IPS-20b (cell line): Measurements from ENCODE around the gene KLF8.
"Not testable (repeated sequence)": the region's sequence is repeated elsewhere in the genome, so short reads cannot be mapped to it uniquely, and the experiment has no call there.

ENCODE experiments used
- H3K27ac ChIP-seq: one replicate; pipeline ENCODE4 v1.5.1; 2013; ENCODE audit warnings: low read length
- H3K27me3 ChIP-seq: 2 replicates; pipeline ENCODE4 v1.6.1; 2013; ENCODE audit warnings: mild to moderate bottlenecking, low read length, inconsistent platforms; ENCODE audit not compliant: insufficient read depth
- H3K36me3 ChIP-seq: 2 replicates; pipeline ENCODE4 v1.6.1; 2013; ENCODE audit warnings: low read depth, mild to moderate bottlenecking, inconsistent platforms, low read length, moderate library complexity; ENCODE audit not compliant: insufficient read depth
- H3K4me1 ChIP-seq: 2 replicates; pipeline ENCODE4 v1.6.1; 2013; ENCODE audit warnings: mild to moderate bottlenecking, control low read depth, inconsistent platforms, low read length, moderate library complexity; ENCODE audit not compliant: insufficient read depth
- H3K4me3 ChIP-seq: 2 replicates; pipeline ENCODE4 v1.5.1; 2013; ENCODE audit warnings: mild to moderate bottlenecking, low read length, inconsistent platforms
- H3K9ac ChIP-seq: 2 replicates; pipeline ENCODE4 v1.6.1; 2013; ENCODE audit warnings: low read depth, mild to moderate bottlenecking, inconsistent platforms, low read length, moderate library complexity
- H3K9me3 ChIP-seq: 2 replicates; pipeline ENCODE4 v1.6.1; 2013; ENCODE audit warnings: mild to moderate bottlenecking, low read depth, low read length, inconsistent platforms; ENCODE audit not compliant: insufficient read depth

Gene KLF8

GRCh38 chrX:56232221-56233082, at the start of gene KLF8:
TSS of gene KLF8 (plus strand) at chrX:56232356. CDS start at chrX:56233335, 979 bp downstream.
- Histone ChIP-seq H3K27ac (no peak within 1 kb of the TSS), H3K9me3 (no peaks in the 10 kb centered on the region), H3K36me3 (no peaks in the 10 kb centered on the region), H3K9ac (peak within 1 kb of the TSS; percentile 77; the same call in 1 of the 2 replicates), H3K4me3 (peak within 1 kb of the TSS; percentile 76), H3K27me3 (no peaks in the 10 kb centered on the region; the same call in 1 of the 2 replicates), H3K4me1 (no peaks in the 10 kb centered on the region; the same call in 1 of the 2 replicates)

GRCh38 chrX:56206945-56207344, 25.2 kb upstream of the KLF8 start:
- H3K4me1 ChIP-seq, H3K36me3 ChIP-seq, H3K4me3 ChIP-seq, H3K27ac ChIP-seq, H3K9me3 ChIP-seq, H3K27me3 ChIP-seq, H3K9ac ChIP-seq: not testable (repeated sequence)

DNA sequence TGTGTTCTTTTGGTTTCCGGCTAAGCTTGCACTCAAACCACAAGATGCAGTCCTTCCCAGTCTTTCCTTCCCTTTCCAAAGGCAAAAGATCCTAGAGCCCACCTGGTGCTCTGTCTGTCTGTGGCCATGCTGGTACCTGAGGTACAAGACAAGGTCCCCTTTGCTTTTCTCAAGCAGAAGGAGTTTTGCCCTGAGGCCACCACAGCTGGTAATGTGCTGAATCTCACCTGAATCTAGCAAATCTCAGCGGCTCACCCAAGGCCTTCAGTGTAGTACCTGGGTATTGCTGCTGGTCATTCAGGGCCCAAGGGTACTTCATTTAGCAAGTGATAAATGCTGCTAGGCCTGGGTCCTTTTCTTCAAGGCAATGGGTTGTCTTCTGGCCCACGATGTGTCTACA, 20.5 kb upstream of the KLF8 start:
- no peaks in the 10 kb centered on the region for H3K36me3 ChIP-seq
- H3K27me3 ChIP-seq: no peaks in the 10 kb centered on the region
- H3K27ac ChIP-seq: no peak overlapping the region
- no peaks in the 10 kb centered on the region for H3K9me3 ChIP-seq
- no peak overlapping the region for H3K4me3 ChIP-seq
- no peak overlapping the region for H3K9ac ChIP-seq
- no peaks in the 10 kb centered on the region for H3K4me1 ChIP-seq

GRCh38 chrX:56216332-56216731, 15.8 kb upstream of the KLF8 start:
- H3K4me3 ChIP-seq: no peak overlapping the region

DNA sequence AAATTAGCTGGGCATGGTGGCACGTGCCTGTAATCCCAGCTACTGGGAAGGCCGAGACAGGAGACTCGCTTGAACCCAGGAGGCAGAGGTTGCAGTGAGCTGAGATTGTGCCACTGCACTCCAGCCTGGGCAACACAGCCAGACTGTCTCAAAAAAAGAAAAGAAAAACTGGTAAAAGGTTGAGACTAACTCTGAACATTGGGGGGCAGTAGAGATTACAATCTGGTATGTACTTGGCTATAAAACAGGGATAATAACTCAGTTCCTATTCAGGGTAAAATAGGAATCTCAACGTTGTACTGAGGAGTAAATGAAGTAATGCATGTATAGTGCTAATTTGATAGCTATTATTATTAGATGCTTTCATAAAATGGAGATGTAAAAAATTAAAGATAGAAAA, 12.5 kb upstream of the KLF8 start:
- no peaks in the 10 kb centered on the region for H3K9me3 ChIP-seq
- no peak overlapping the region for H3K9ac ChIP-seq
- no peaks in the 10 kb centered on the region for H3K36me3 ChIP-seq
- no peak overlapping the region for H3K27ac ChIP-seq
- no peak overlapping the region for H3K4me3 ChIP-seq
- H3K27me3 ChIP-seq: no peaks in the 10 kb centered on the region
- H3K4me1 ChIP-seq: no peaks in the 10 kb centered on the region

More at GRCh38 chrX:56216332-56216731, 15.8 kb upstream of the KLF8 start:
- H3K27me3 ChIP-seq: no peaks in the 10 kb centered on the region
- no peaks in the 10 kb centered on the region for H3K36me3 ChIP-seq
- H3K9ac ChIP-seq: no peak overlapping the region
- H3K4me1 ChIP-seq: no peaks in the 10 kb centered on the region
- H3K9me3 ChIP-seq: no peaks in the 10 kb centered on the region
- no peak overlapping the region for H3K27ac ChIP-seq

DNA sequence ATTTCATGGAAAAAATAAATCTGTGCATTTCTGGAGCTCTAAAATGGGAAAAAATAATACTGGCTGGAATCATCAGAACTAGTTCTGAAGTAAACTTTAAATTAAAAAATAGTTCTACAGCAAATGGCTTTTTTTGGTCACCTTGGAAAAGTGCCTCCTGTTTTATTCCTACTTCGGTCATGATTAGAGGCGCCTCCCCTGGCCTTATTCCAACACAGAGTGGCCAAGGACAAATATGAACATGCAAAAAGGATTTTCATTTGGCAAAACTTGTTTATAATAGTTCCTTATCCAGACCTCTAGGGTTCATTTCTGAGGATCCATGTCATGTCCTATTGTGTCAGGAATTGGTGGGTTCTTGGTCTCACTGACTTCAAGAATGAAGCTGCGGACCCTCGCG, 11.1 kb upstream of the KLF8 start:
- Histone ChIP-seq H3K27ac (no peak overlapping the region), H3K9me3 (no peaks in the 10 kb centered on the region), H3K9ac (no peak overlapping the region), H3K27me3 (no peaks in the 10 kb centered on the region), H3K4me3 (no peak overlapping the region), H3K4me1 (no peaks in the 10 kb centered on the region), H3K36me3 (no peaks in the 10 kb centered on the region)

DNA sequence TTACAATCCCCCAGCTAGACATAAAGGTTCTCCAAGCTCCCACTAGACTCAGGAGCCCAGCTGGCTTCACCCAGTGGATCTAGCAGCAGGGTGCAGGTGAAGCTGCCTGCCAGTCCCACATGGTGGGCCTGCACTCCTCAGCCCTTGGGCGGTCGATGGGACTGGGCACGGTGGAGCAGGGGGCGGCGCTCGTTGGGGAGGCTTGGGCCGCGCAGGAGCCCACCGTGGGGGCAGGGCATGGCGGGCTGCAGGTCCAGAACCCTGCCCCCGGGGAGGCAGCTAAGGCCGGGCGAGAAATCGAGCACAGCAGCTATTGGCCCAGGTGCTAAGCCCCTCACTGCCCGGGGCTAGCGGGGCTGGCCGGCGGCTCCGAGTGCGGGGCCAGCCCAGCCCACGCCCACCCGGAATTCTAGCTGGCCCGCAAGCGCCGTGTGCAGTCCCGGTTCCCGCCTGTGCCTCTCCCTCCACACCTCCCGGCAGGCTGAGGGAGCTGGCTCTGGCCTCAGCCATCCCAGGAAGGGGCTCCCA, 9.6 kb upstream of the KLF8 start:
- no peaks in the 10 kb centered on the region for H3K36me3 ChIP-seq
- H3K4me3 ChIP-seq: no peak overlapping the region
- no peaks in the 10 kb centered on the region for H3K27me3 ChIP-seq
- no peaks in the 10 kb centered on the region for H3K4me1 ChIP-seq
- no peak overlapping the region for H3K9ac ChIP-seq
- H3K27ac ChIP-seq: no peak overlapping the region
- no peaks in the 10 kb centered on the region for H3K9me3 ChIP-seq

DNA sequence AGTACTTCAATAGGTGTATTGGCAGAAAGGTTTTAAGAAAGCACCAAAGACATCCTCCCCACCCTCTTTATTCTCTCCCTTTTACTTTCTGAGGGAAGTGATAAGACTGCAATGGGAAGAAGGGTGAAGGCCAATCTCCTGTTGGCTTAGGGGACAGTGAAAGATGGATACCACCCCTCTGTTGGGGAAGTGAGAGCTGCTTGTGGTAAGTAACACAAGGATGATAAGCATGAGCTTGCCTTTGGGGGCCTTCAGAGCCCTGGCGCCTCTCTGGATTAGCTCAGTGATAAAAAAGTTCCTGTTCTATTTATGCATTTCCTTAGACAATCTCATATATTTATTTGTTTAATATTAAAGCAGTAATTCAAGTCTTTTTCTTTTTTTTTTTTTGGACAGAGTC, 5.2 kb upstream of the KLF8 start:
- Histone ChIP-seq H3K9me3 (no peaks in the 10 kb centered on the region), H3K4me3 (no peak overlapping the region), H3K4me1 (no peaks in the 10 kb centered on the region; the same call in 1 of the 2 replicates), H3K36me3 (no peaks in the 10 kb centered on the region), H3K9ac (no peak overlapping the region), H3K27me3 (no peaks in the 10 kb centered on the region), H3K27ac (no peak overlapping the region)

GRCh38 chrX:56228914-56229313, 3.2 kb upstream of the KLF8 start:
- Histone ChIP-seq H3K9me3 (no peaks in the 10 kb centered on the region), H3K4me3 (no peak overlapping the region), H3K9ac (no peak overlapping the region), H3K27me3 (no peaks in the 10 kb centered on the region; the same call in 1 of the 2 replicates), H3K27ac (no peak overlapping the region), H3K4me1 (no peaks in the 10 kb centered on the region; the same call in 1 of the 2 replicates), H3K36me3 (no peaks in the 10 kb centered on the region)

- Histone ChIP-seq H3K4me3 (peak overlapping the region; percentile 76), H3K9ac (peak overlapping the region; percentile 64; the same call in 1 of the 2 replicates), H3K27me3 (no peaks in the 10 kb centered on the region; the same call in 1 of the 2 replicates), H3K4me1 (no peaks in the 10 kb centered on the region; the same call in 1 of the 2 replicates), H3K9me3 (no peaks in the 10 kb centered on the region), H3K36me3 (no peaks in the 10 kb centered on the region), H3K27ac (no peak overlapping the region)
These were observed 542 bp upstream of the KLF8 start for GRCh38 chrX:56231537-56232090.

DNA sequence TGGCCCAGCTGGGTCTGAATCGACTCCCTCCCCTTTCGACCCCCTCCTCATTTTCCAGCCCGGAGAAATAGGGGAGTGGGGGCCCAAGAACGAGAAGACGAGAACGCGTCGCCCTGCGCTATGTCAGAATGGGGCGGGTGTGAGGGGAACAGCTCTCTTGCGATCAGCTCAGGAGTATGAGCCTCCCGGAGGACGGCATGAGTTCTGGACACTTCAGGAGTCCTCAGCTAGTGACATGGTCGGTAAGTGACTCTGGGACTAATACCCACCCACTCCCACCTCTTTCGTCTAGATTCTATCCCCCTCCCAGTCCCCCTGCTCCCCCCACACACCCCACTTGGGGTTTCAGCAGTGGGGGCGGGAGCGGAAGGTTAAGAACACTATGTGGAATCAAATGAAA, 944 bp downstream of the KLF8 start:
- Histone ChIP-seq H3K9ac (peak overlapping the region; percentile 77; the same call in 1 of the 2 replicates), H3K4me1 (no peaks in the 10 kb centered on the region; the same call in 1 of the 2 replicates), H3K4me3 (peak overlapping the region; percentile 76), H3K9me3 (no peaks in the 10 kb centered on the region), H3K27ac (no peak overlapping the region), H3K27me3 (no peaks in the 10 kb centered on the region; the same call in 1 of the 2 replicates), H3K36me3 (no peaks in the 10 kb centered on the region)
